Measurements from ENCODE around the gene GALNT4.

GALNT4 gene

DNA sequence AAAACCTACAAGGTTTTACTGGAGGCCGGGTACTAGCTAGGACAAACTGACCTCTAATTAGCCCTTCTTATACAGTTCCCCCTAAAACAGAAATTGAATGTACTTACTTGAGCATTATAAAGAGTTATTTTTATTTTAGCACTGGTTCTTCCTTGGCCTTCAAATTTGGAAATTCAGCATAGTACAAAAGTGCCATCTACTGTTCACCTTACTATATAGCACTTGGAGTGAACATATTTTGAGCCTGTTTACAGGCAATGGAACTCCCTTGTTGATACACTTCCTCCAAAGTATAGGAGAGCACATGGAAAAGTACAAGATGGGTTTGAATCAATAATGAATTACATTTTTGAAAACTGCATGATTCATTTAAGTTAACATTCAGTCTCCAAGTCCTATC is 5.1 kb upstream of the GALNT4 start:
- DNase-seq (ENCODE audit: low spot score) = peak; percentile 41

DNA sequence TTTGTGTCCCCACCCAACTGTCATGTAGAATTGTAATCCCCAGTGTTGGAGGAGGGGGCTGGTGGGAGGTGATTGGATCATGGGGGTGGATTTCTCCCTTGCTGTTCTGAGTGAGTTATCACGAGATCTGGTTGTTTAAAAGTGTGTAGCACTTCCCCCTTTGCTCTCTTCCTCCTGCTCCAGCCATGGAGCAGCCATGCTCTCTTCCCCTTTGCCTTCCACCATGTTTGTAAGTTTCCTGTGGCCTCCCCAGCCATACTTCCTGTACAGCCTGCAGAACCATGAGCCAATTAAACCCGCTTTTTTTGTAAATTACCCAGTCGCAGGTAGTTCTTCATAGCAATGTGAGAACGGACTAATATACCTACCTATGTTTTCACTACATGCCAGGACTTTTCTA is 3.8 kb upstream of the GALNT4 start:
- no peak for DNase-seq (ENCODE audit: low spot score)

DNA sequence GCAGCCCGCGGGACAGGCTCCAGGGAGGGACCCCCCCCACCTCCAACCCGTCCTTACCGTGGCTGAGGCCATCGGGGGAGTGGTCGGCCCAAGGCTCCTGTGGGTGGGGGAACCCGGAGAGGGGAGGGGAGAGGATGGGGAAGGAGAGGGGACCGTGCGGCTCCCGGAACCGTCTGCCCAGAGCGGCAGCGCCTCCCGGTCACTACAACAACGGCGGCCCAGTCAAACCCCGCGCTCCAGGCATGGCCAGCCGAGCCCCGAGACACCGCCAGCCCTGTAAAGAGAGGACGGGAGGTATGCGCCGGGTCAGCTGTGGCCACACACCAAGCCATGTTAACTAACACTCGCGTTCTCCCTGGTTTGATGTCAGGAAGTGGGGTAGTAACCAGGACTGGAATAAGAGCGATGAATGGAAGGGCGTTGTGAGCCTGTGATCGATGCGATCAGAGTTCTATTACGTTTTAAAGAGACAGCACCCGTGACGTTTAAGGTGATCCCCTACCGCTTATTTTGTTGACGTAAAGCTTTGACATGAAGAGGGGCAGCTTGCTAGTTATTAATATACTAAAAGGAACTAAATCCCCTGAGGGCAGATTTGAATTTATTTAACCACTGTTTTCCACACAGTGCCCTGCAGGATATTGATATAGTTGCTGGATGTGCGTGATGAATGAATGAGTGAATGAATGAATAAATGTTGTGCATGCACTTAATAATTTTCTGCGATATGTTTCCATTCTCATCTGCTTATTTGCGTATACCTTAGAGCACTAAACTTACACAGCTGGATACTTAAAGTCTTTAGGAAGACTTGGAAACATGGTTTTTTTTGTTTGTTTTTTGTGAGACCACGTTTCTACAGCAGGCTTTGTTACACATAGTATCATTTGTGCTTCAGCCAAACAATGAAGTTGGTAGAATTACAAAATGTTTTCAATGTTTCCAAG is 1.5 kb upstream of the GALNT4 start, which contains the start of gene POC1B:
POC1B (minus strand) TSS at position 224 of the 947 bp plus-strand sequence; CDS start at position 72, 152 bp downstream.
- peak; percentile 47 for DNase-seq (ENCODE audit: low spot score)

GRCh38 chr12:89525305-89525823 is 768 bp upstream of the GALNT4 start:
- peak; percentile 21 for DNase-seq (ENCODE audit: low spot score)

GRCh38 chr12:89523843-89524540 is 604 bp downstream of the GALNT4 start:
- no peak for DNase-seq (ENCODE audit: low spot score)

DNA sequence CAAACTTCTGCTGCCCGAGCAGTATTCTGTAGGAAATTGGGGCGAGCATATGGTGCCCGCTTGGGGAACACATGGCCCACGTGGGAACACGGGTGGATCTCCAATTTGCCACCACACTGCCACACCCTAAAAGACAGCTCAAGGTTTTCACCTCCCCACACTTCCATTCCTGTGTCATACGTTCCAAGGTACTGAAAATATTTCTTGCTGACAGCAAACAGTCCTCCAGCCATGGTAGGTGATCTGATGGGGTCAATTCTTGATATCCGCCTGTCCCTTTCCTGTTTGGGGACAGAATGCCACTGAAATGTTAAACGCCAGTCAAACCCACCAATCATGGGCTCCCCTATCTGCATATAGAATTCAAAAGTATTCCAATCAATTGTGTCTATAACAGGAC is 1.2 kb downstream of the GALNT4 start:
- no peak for DNase-seq (ENCODE audit: low spot score)

DNA sequence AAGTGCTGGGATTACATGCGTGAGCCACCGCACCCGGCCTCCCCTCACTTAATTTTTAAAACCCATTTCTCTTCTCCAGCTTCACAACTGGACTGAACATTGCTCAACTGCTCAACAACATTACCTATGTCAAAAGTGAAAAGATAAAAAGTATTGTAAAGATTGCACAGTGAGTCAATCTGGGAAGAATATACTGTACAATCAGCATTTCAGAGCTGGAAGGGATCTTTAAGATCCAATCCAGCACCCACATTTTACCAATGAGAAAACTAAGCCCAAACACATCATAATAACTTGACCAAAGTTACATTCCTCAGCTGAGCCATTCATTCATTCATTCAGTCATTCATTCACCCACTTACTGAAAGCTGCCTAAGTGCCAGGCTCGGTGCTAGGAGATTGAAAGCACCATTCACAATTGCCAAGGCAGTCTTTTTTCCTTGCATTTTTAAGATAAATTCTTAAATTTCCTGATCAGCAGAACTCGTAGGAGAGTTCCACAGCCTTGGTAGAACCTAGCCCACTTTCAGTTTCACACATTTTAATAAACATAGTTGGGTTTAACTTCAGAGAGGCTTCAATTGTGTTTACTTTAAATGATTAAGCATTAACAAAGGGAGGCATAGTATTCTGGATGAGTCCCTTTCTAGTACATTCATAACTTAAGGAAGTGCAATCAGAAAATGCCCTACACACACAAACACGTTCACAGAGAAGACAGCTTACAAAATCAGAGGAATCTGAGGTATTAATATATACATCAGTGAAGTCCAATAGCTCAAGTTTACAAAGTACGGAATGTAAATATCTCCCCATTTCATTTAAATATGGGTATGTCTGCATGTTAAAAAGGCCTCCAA is 3.0 kb downstream of the GALNT4 start:
- no peak for DNase-seq (ENCODE audit: low spot score)

DNA sequence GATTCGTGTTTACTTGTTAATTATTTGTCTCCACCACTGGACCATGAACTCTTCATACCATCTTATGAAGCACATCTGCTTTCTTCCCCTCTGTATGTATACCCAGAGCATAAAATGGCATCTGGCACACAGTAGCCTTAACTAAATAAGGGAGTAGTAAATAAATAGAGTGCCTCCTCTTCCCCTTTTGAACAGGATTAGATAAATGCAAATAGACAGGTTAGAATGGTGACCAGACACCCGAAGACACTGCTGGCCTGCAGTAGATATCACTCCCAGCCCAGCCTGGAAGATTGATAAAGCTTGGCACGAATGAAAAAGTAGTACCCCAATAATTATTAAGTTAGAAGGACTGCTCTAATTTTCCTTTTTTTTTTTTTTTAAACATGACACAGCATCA is 6.9 kb downstream of the GALNT4 start:
- DNase-seq (ENCODE audit: low spot score) = no peak

- no peak for DNase-seq (ENCODE audit: low spot score)
Measured at GRCh38 chr12:89516633-89517032, 8.0 kb downstream of the GALNT4 start.

DNA sequence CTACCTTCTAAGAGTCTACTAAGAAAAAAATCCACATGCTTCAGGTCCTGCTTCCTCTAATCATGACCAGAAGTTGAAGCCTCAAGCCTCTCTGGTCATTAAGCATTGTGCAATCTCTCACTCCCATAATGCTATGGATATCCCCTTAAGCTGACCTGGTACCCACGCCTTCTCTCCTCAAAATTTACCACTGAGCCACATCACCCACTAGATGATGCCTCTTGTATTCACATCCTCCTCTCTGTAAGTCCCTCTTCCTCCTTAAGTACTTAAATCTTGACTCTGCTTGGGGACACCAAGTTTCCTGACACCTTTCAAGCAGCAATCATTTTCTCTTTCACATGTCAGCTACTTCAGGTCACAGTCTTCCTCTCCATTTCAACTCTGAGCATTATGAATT is 9.8 kb downstream of the GALNT4 start:
- DNase-seq (ENCODE audit: low spot score) = no peak

GRCh38 chr12:89513544-89513943 is 11.1 kb downstream of the GALNT4 start:
- no peak for DNase-seq (ENCODE audit: low spot score)

DNA sequence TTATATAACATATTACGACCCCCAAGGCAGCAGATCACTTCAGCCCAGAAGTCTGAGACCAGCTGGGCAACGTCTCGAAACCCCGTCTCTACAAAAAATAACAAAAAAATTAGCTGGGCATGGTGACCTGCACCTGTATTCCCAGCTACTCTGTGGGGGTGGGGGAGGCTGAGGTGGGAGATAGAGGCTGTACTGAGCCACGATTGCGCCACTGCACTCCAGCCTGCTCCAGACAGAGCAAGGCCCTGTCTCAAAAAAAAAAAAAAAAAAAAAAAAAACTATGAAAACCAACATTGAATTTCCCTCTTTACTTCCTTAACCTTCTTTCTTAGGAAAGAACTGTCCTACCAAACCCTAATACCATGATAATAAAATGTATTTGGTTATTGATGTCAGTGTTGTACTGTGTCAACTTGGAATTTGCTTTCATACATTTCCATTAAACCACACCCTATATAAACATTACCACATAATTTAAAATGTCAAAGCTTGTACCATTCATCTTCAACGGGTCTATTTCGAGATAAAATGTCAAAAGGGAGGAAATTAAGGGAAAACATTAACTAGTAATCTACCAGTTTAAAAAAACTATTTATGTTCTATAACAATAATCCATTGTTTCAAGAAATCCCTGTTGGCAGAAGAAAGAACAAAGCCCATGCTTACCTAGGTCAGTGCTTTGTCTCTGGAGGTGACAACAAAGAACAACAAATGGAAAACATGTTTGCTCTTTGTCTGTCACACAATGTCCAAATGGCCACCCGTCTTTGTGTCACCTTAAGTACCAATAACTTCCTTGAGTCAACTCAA is 17.4 kb downstream of the GALNT4 start:
- DNase-seq (ENCODE audit: low spot score) = no peak

DNA sequence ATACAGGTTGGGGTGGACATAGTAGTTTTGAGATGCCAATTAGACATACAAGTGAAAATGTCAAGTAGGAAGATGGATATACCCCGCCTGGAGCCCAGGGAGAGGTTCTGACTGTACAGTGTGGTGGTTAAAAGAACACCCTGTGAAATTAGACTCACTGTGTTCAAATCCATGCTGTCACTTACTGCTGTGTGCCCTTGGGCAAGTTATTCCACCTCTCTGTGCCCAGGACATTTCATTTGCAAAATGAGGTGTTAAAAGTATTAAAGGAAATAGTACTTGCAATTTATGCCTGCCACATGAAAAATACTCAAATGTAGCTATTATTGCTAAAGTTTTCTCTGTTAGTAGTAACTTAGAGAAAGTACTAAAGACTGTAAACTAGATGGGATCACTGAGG is 18.5 kb downstream of the GALNT4 start:
- no peak for DNase-seq (ENCODE audit: low spot score)

GRCh38 chr12:89504560-89505346 is 19.8 kb downstream of the GALNT4 start:
- DNase-seq (ENCODE audit: low spot score) = no peak

DNA sequence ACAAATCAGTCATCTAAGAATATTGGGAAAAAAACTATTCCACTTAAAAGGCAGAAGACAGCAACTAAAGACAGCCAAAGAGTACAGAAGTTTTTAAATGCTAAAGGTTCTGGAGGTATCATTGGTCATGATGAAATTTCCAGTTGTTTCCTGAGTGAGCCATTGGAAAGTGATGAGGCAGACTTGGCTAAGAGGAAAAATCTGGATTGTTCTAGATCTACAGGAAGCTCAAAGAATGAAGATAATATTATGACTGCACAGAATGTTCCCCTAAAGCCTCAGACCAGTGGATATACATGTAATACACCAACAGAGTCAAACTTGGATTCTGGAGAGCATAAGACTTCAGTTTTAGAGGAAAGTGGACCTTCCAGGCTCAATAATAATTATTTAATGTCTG is 22.8 kb downstream of the GALNT4 start:
- DNase-seq (ENCODE audit: low spot score) = no peak

DNA sequence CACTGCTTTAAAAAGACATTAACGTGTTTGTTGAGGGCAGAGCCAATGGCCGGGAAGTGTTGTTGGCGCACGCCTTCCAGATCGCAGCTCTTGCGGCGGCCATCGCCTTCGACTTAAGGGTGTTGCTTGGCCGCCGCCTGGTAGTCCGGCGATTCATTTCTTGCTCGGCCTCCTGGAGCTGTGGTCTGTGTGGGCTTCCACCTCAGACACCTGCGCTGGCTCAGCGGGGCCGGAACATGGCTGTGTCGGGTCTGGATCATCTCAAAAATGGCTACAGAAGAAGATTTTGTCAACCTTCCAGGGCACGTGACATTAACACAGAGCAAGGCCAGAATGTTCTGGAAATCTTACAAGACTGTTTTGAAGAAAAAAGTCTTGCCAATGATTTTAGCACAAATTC is 24.7 kb downstream of the GALNT4 start:
- no peak for DNase-seq (ENCODE audit: low spot score)

- no peak for DNase-seq (ENCODE audit: low spot score)
Measured at GRCh38 chr12:89497467-89497866, 27.1 kb downstream of the GALNT4 start.

DNA sequence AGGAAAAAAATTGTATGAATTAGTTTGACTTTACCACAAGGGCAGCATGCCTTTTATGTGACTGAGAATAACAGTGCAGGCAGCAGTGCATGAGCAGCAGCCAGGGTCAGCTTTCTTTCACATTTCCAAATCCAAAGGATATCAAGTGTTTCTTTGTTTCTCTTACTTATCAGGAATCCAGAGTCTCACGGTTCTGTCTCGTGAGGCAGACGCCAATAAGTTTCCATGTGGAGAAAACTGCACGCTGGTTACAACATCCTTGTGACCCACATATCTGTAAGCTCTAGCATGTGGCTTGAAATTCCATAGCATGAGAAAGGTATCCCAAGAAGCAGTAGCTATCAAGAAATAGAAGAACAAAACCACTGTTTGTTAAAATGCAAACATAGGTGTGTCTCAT is 27.6 kb downstream of the GALNT4 start:
- DNase-seq (ENCODE audit: low spot score) = no peak

DNA sequence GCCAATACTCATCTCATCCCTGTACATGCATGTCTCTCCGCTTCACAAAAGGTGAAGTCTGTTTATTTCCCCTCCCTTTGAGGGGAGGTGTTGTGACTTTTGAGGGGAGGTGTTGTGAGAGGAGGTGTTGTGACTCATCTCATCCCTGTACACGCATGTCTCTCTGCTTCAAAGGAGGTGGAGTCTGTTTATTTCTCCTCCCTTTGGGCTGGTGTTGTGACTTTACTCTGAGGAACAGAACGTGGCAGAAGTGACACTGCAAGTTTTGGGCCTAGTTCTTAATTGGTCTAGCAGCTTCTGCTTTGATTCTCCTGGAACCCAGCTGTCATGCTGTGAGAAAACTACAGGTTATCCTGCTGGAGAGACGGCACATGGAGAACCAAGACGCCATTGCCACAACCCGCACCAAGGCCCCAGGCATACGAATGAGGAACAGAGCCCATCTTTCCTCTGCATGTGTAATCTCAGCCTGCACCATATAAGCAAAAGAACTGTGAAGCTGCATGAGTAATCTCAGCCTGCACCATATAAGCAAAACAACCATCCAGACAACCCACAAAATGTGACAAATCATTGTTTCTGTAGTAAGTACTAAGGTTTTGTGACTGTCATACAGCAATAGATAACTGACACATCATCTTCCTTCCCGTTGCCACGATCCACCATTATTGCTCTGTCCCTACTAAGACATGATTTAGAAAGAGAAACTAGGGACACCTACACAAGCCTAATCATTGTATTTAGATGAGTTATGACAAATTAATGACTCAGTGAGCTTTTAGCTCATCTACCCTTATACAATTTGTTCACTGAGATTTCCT is 30.0 kb downstream of the GALNT4 start:
- no peak for DNase-seq (ENCODE audit: low spot score)

Data from CD4-positive, alpha-beta T cell treated with Interleukin-6 at 100 ng/mL for 8 hours (primary cell).